BJ (cell line): ENCODE data around the gene ZNF79. TPM values are rescaled to one million over a fixed set of nuclear protein-coding genes. Genes with fewer than 3 reads are reported as not detected.

Source experiments
- CTCF ChIA-PET: fragments of 350-600 bp; formaldehyde crosslinking; extraction: SDS; loops from one replicate; lab custom pipeline; 2021; ENCODE audit warnings: antibody characterized with exemption, inconsistent platforms; lab: Yijun Ruan, JAX
- POLR2A ChIA-PET: fragments of 300-600 bp; sonication (Branson Sonifier 250); formaldehyde crosslinking; extraction: SDS; loops from one replicate; lab custom pipeline; 2021; ENCODE audit warnings: antibody characterized with exemption; lab: Charles Lee
- DNase-seq: peaks from one replicate; pipeline ENCODE4 v3.0.0-alpha.2; 2011; ENCODE audit warnings: low read depth
- H3K27me3 ChIP-seq: 2 replicates; pipeline ENCODE4 v1.6.0; 2011; ENCODE audit warnings: low read length; ENCODE audit not compliant: control insufficient read depth, insufficient read depth
- H3K36me3 ChIP-seq: 2 replicates; pipeline ENCODE4 v1.5.1; 2011; ENCODE audit warnings: low read length; ENCODE audit not compliant: control insufficient read depth, insufficient read depth
- H3K4me3 ChIP-seq: 2 replicates; pipeline ENCODE4 v1.5.1; 2011; ENCODE audit warnings: low read depth, mild to moderate bottlenecking, control low read depth, low read length
- CTCF ChIP-seq: IDR thresholded peaks from 2 replicates; pipeline ENCODE4 v1.5.1; 2011; ENCODE audit warnings: low read depth, mild to moderate bottlenecking, control low read depth, inconsistent platforms, low read length, moderate library complexity; ENCODE audit not compliant: insufficient read depth
- polyA plus RNA-seq: library from polyadenylated mRNA; depleted of rRNA; stranded (reverse); fragments of >200 nt; gene quantifications from 2 replicates; pipeline ENCODE4 v1.2.3, GENCODE V29; 2011

Gene ZNF79
- polyA plus RNA-seq, 1 experiment = 6.9 TPM

- H3K27me3 ChIP-seq = no peaks in the 10 kb centered on the region
- POLR2A ChIA-PET = no interaction called here
- no peak for DNase-seq
- H3K36me3 ChIP-seq = peaks cover 15% of the 10 kb centered on the region
- TF ChIP-seq CTCF = no peak
- CTCF ChIA-PET = no interaction called here
- no peak overlapping the region for H3K4me3 ChIP-seq
Observed at GRCh38 chr9:127430415-127430814, 6.2 kb downstream of the ZNF79 start.

- CTCF ChIA-PET = no interaction called here
- TF ChIP-seq CTCF = no peak
- no peak for DNase-seq
- Histone ChIP-seq H3K4me3 (no peak overlapping the region), H3K27me3 (no peaks in the 10 kb centered on the region), H3K36me3 (peaks cover 35% of the 10 kb centered on the region)
- POLR2A ChIA-PET = no interaction called here
Observed at GRCh38 chr9:127437497-127438264, 13.5 kb downstream of the ZNF79 start.

GRCh38 chr9:127438394-127438793, 14.2 kb downstream of the ZNF79 start:
- ChIA-PET CTCF (no interaction called here), POLR2A (no interaction called here)
- H3K27me3 ChIP-seq = no peaks in the 10 kb centered on the region
- H3K36me3 ChIP-seq = peaks cover 32% of the 10 kb centered on the region
- TF ChIP-seq CTCF = no peak
- DNase-seq = no peak
- no peak overlapping the region for H3K4me3 ChIP-seq

- POLR2A ChIA-PET = interaction anchor here (0.6 to 0.8 kb wide), 3 partner anchors 62 to 647 kb away, joined by 3 to 20 read pairs (median 5); no protein-coding TSS in a partner anchor
- CTCF ChIA-PET = interaction anchor here (0.8 to 1.2 kb wide), 2 partner anchors 56 to 135 kb away, joined by 3 read pairs; no protein-coding TSS in a partner anchor
Observed at GRCh38 chr9:127444283-127444920, 20.2 kb downstream of the ZNF79 start.

More at GRCh38 chr9:127444283-127444920, 20.2 kb downstream of the ZNF79 start:
- H3K27me3 ChIP-seq = no peaks in the 10 kb centered on the region
- peaks cover 32% of the 10 kb centered on the region for H3K36me3 ChIP-seq
- no peak for DNase-seq
- TF ChIP-seq CTCF = no peak
- no peak overlapping the region for H3K4me3 ChIP-seq
